Thyroid gland (tissue), 4 donors: Measurements from ENCODE around the gene SVOPL. TPM values are rescaled to one million over a fixed set of nuclear protein-coding genes. Genes with fewer than 3 reads are reported as not detected.

Source experiments
- DNase-seq, 2 donors: peaks; one replicate each; pipeline ENCODE4 v3.0.0-alpha.2; 2019
- H3K27ac ChIP-seq, 3 donors: fragments of 200-600 bp; sonication (generic); 1 replicate in 2 of 3; 2 replicates in 1 of 3; pipeline ENCODE4 v1.5.1; 2016 to 2019; ENCODE audit warnings: mild to moderate bottlenecking in 1 of 3, moderate library complexity in 1 of 3
- H3K27me3 ChIP-seq: fragments of 200-600 bp; sonication (generic); one replicate; pipeline ENCODE4 v1.5.1; 2019
- H3K36me3 ChIP-seq, 2 donors: fragments of 200-600 bp; sonication (generic); one replicate each; pipeline ENCODE4 v1.5.1; 2016 to 2019
- H3K4me1 ChIP-seq, 2 donors: fragments of 200-600 bp; sonication (generic); one replicate each; pipeline ENCODE4 v1.5.1; 2017 to 2019
- H3K4me3 ChIP-seq, 3 donors: fragments of 200-600 bp; sonication (generic); replicated peaks in 1 of 3; 1 replicate in 2 of 3; 2 replicates in 1 of 3; pipeline ENCODE4 v1.5.1; 2016; ENCODE audit warnings: mild to moderate bottlenecking in 1 of 3
- H3K9me3 ChIP-seq: fragments of 200-600 bp; sonication (generic); one replicate; pipeline ENCODE4 v1.5.1; 2017
- POLR2A ChIP-seq, 2 donors: fragments of 450-650 bp; IDR thresholded peaks; one replicate each; pipeline ENCODE4 v1.6.1; 2017; ENCODE audit warnings: antibody characterized with exemption in 2 of 2, mild to moderate bottlenecking in 2 of 2, moderate library complexity in 1 of 2
- WGBS, 2 donors: methylation state at CpG; one replicate each; pipeline ENCODE4 v1.1.5; 2017; 5-methylcytosine and 5-hydroxymethylcytosine counted together
- intact Hi-C: fragments of 100-400 bp; cut with DNase I; formaldehyde crosslinking; loops from one replicate; pipeline ENCODE4 v1.15.1; 2023
- total RNA-seq, 4 donors: library from RNA; depleted of rRNA; stranded (reverse); fragments of >200 nt; gene quantifications; one replicate each; pipeline ENCODE4 v1.2.3, GENCODE V29; 2016
- TF ChIP-seq, protein P1 (sequence below), 6 experiments: fragments of 200-600 bp in 3 of 6; fragments of 450-650 bp in 3 of 6; sonication (generic) in 3 of 6; IDR thresholded peaks; one replicate each; pipeline ENCODE4 v1.5.1; 2016 to 2019; ENCODE audit warnings: antibody characterized with exemption in 6 of 6, mild to moderate bottlenecking in 2 of 6, inconsistent platforms in 1 of 6, moderate library complexity in 1 of 6

Gene SVOPL
- total RNA-seq, 4 donors from 2014 or later: 0.10 TPM; not detected in 3

DNA sequence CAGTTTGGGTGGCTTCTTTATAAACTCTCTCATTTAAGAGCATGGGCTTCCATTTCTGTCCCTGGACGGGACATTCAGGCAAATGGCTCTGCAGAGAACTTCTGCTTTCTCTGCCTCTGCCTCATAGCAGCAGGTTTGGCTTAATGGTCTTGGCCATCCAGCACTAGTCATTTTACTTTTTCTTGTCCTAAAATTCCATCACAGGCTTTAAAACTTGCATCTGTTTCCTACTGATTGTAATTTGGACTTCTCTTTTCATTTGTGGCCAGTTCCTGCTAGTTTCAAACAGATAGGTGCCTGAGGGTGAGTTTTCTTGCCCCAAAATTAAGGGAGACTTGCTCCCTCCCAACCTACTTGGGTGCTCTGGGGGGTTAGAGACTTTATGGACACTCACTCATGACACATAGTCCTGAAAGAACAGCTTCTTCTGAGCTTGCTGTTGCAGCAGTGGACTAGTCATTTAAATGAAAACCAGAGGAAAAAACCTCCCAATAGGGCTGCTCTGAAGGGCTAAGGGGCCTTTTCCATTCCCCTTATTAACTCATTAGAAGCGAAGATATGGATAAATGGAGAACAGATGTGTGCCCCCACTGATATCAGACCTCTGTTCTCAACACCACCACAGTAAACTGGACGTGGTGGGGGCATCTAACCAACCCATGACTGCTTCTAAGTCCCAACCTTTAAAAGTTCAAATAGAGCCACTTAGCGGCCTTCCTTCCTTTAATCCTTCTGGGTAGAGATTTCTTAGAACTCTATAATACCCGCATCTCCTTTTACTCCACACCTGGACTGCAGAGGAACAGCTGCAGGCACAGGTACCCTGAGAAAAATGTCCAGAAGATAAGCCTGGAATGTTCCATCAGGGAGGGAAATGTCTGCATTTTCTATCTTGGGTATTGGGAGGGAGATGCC, 38.8 kb downstream of the SVOPL start:
- 84 to 90% methylated on average over 5 of the region's 5 CpGs for WGBS, 2 donors
- H3K9me3 ChIP-seq: no peaks in the 10 kb centered on the region
- peaks cover 0 to 6% of the 10 kb centered on the region in 2 donors for H3K4me1 ChIP-seq
- H3K36me3 ChIP-seq: no peaks in the 10 kb centered on the region
- TF ChIP-seq, protein P1, sequence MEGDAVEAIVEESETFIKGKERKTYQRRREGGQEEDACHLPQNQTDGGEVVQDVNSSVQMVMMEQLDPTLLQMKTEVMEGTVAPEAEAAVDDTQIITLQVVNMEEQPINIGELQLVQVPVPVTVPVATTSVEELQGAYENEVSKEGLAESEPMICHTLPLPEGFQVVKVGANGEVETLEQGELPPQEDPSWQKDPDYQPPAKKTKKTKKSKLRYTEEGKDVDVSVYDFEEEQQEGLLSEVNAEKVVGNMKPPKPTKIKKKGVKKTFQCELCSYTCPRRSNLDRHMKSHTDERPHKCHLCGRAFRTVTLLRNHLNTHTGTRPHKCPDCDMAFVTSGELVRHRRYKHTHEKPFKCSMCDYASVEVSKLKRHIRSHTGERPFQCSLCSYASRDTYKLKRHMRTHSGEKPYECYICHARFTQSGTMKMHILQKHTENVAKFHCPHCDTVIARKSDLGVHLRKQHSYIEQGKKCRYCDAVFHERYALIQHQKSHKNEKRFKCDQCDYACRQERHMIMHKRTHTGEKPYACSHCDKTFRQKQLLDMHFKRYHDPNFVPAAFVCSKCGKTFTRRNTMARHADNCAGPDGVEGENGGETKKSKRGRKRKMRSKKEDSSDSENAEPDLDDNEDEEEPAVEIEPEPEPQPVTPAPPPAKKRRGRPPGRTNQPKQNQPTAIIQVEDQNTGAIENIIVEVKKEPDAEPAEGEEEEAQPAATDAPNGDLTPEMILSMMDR (IDR thresholded peaks at IDR 0.05): no peak
- TF ChIP-seq POLR2A (IDR thresholded peaks at IDR 0.05): no peak
- no peak overlapping the region for H3K4me3 ChIP-seq
- no peaks in the 10 kb centered on the region for H3K27me3 ChIP-seq
- H3K27ac ChIP-seq: no peak overlapping the region
- DNase-seq: no peak
- intact Hi-C loops: no loop called here

DNA sequence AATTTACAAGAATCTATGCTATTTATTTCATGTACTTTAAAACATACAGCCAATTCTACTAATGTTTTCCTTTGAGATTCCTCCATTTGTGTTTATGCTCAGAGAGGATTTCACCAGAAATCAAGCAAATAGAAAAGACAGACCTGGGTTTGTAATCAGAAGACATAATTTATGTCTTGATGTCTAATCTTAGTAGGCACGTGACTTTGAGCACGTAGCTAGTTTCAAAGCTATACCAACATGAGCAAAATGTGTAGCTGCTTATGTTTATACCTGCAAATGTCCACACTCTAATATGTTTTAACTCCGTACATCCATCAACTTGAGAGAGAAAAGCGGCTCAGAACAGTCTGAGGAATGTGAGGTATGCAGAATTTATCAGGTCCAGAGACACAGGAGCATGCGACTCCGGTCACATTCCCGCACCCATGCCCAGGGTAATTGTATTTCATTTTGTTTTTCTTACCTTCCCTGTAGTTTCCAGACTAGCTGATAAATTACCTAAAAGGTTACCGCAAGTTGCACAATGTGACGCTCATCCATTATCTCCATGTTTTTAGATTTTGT, 40.0 kb downstream of the SVOPL start:
- no peak for DNase-seq
- 65 to 71% methylated on average over 9 of the region's 9 CpGs for WGBS, 2 donors
- no peaks in the 10 kb centered on the region for H3K36me3 ChIP-seq
- H3K27ac ChIP-seq: no peak overlapping the region
- intact Hi-C loops: no loop called here
- H3K27me3 ChIP-seq: no peaks in the 10 kb centered on the region
- no peak for TF ChIP-seq POLR2A (IDR thresholded peaks at IDR 0.05)
- TF ChIP-seq, protein P1 (IDR thresholded peaks at IDR 0.05): no peak
- no peak overlapping the region for H3K4me3 ChIP-seq
- no peaks in the 10 kb centered on the region for H3K9me3 ChIP-seq
- peaks cover 0 to 6% of the 10 kb centered on the region in 2 donors for H3K4me1 ChIP-seq

DNA sequence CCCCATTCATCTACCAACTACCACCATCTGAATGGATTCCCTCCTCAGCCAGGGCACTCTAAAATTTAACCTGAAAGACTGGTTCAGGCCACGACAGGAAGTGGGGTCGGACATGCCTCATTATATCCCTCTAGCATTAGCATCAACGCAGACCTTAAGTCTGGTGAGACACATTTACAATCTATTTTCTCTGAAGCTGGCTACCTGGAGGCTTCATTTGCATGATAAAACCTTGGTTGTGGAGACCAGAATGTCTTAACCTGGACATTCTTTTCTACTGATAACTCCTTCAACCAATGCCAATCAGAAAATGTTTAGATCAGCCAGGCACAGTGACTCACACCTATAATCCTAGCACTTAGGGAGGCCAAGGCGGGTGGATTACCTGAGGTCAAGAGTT, 42.3 kb downstream of the SVOPL start:
- no peak for DNase-seq
- 90 to 92% methylated on average over 4 of the region's 4 CpGs for WGBS, 2 donors
- Histone ChIP-seq H3K4me1 (peaks cover 0 to 6% of the 10 kb centered on the region in 2 donors), H3K4me3 (no peak overlapping the region), H3K27me3 (no peaks in the 10 kb centered on the region), H3K27ac (no peak overlapping the region), H3K36me3 (no peaks in the 10 kb centered on the region), H3K9me3 (no peaks in the 10 kb centered on the region)
- TF ChIP-seq, protein P1 (IDR thresholded peaks at IDR 0.05): no peak
- TF ChIP-seq POLR2A (IDR thresholded peaks at IDR 0.05): no peak
- intact Hi-C loops: no loop called here

DNA sequence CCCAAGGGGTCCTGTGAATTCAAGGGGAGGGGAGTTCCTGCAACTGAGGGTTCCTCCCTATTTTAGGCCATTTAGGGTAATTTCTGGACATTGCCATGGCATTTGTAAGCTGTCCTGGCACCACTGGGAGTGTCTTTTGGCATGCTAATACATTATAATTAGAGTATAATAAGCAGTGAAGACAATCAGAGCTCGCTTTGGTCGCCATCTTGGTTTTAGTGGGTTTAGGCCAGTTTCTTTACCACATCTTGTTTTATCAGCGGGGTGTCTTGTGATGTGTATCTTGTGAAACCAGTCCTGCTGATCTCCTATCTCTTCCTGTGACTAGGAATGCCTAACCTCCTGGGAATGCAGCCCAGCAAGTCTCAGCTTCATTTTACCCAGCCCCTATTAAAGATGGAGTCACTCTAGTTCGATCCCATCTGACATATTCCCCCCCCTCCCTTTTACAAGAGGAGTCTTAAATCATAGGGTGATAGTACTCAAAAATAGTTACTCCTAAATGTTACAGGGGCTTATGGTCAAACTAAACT, 43.2 kb downstream of the SVOPL start:
- TF ChIP-seq, protein P1 (IDR thresholded peaks at IDR 0.05): no peak
- no peak for TF ChIP-seq POLR2A (IDR thresholded peaks at IDR 0.05)
- Histone ChIP-seq H3K36me3 (no peaks in the 10 kb centered on the region), H3K27me3 (no peaks in the 10 kb centered on the region), H3K4me3 (no peak overlapping the region), H3K9me3 (no peaks in the 10 kb centered on the region), H3K27ac (no peak overlapping the region), H3K4me1 (no peaks in the 10 kb centered on the region)
- DNase-seq: no peak
- intact Hi-C loops: no loop called here
- WGBS, 2 donors: 95 to 96% methylated on average over 4 of the region's 4 CpGs

DNA sequence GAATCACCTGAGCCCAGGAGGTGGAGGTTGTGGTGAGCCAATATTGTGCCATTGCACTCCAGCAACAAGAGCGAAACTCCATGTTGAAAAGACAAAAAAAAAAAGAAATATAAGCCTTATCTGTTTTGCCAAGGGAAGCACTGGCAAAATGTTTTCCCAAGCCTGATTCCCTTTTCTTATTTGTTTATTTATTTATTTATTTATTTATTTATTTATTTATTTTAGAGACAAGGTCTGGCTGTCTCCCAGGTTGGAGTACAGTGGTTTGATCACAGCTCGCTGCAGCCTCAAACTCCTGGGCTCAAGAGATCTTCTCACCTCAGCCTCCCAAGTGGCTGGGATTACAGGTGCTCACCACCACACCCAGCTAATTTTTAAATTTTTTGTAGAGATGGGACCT, 44.2 kb downstream of the SVOPL start:
- TF ChIP-seq, protein P1 (IDR thresholded peaks at IDR 0.05): no peak
- TF ChIP-seq POLR2A (IDR thresholded peaks at IDR 0.05): no peak
- no peaks in the 10 kb centered on the region for H3K36me3 ChIP-seq
- H3K9me3 ChIP-seq: no peaks in the 10 kb centered on the region
- H3K27me3 ChIP-seq: no peaks in the 10 kb centered on the region
- no peak for DNase-seq
- no peak overlapping the region for H3K27ac ChIP-seq
- 90 to 91% methylated on average over 2 of the region's 2 CpGs for WGBS, 2 donors
- H3K4me1 ChIP-seq: no peaks in the 10 kb centered on the region
- H3K4me3 ChIP-seq: no peak overlapping the region
- intact Hi-C loops: no loop called here
